HTR-8/SVneo (cell line): ENCODE results near the gene KIDINS220.
"Not testable (repeated sequence)": the region's sequence is repeated elsewhere in the genome, so short reads cannot be mapped to it uniquely, and the experiment has no call there.

Source experiments
- DNase-seq: peaks from one replicate; pipeline ENCODE4 v3.0.0; 2011; ENCODE audit warnings: low spot score, mixed read lengths; ENCODE audit not compliant: insufficient read length
- FAIRE-seq: peaks from 2 replicates; lab custom pipeline; 2011; peaks lifted over from hg19 to GRCh38; lab: Jason Lieb, UNC

The KIDINS220 gene

DNA sequence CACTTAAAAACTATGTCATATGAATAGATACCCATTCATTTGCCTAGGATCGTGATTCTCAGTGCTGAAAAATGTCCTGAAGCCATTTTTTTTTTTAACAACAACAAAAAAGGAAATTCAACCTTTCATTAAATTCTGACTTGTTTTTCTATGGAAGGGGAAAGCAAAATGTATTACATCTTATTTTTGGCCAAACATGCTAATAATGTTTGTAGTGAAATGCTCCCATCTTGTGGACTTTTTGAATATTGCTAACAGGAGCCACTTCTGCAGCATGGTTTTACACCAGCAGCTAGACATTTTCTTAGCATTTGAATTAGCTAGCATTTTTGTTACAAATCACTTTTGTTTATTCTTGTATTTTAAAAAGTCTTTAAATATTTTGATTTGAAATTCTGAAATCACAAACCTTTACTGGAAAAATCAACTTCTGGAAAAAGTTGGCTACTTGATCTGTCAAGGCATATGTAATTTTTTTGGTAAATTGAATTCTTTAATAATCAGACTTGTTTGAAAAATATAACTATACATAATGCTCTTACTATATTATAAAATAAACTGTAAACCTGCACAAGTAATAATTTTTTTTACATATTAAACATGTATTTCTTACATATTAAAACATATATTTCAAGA lies 75.8 kb downstream of the KIDINS220 start:
- FAIRE-seq, result no peak
- DNase-seq, result peak; percentile 38

DNA sequence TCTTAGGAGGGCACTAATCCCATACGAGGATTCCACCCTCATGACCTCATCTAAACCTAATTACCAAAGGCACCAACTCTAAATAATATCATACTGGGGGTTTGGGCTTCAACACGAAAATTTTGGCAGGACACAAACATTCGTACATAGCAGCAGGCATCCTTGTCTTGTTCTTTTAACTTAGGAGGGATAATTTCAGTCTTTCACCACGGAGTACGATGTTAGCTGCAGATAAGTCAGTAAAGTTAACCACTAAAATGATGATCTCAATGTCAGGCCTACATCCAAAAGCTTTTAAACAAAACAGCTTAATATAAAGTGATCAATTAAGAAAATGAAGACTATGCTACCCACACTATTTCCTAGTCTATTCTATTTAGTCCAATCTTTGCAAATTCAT lies 80.7 kb downstream of the KIDINS220 start:
- FAIRE-seq, result no peak
- DNase-seq, result no peak

DNA sequence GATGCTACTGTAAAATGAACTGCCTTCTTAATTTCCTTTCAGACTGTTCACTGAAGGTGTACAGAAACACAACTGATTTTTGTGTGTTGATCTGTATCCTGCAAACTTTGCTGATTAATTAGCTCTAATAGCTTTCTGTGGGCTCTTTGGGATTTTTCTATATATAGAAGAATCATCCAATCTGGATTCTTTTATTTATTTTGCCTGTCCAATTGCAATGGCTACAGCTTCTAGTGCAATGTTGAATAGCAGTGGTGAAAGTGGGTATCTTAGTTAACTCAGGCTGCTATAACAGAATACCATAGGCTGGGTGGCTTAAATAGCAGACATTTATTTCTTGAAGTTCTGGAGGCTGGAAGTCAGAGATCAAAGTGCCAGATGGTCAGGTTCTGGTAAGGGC lies 81.2 kb downstream of the KIDINS220 start:
- DNase-seq (no peak), FAIRE-seq (no peak)

DNA sequence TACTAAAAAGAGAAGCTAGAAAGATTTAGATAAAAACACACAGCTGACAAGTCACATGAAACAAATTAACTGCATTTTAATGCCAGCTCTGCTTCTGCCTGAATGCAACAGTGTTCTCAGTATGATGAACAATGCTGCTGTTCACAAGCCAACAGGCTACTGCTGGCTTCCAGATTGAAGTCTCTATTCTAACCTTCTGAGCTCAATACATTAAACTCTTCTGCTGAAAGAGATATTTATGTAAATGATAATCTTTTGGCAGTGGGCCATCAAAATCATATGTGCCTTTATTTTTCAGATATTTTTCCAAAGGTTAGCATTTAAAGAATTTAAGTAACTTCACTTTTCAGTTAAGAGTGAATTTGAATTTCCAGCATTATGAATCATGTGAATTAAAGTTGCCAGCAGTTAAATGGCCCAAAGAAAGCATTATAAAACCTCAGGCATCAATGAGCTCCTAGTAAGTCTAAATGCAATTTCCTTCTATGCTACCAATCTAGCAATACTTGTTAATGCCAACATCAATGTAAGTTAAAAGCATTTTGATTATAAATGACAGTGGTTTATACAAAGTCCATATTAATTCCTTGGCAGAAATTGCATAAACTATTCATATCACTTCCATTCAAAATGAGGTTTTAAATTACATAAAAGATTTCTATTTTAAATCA lies 83.2 kb downstream of the KIDINS220 start:
- DNase-seq, result no peak
- FAIRE-seq, result no peak

DNA sequence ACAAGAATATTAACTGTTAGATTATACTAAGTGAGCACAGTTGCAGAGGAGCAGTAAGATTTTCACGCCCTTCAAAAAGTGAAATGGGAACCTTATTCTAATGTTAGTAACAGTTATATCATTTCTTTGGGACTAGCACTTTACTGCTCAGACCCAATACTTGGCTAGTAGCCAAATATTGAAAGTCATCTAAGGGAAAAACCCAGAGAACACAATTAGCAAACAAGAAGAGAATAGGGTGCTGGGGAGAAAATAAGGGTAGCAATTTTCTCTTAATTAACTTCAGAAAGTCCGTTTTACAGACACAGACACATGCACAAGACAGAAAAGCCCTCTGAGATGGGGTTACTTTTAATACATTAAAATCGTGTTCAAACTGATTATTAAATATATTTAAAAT lies 83.8 kb downstream of the KIDINS220 start:
- DNase-seq (no peak), FAIRE-seq (no peak)

DNA sequence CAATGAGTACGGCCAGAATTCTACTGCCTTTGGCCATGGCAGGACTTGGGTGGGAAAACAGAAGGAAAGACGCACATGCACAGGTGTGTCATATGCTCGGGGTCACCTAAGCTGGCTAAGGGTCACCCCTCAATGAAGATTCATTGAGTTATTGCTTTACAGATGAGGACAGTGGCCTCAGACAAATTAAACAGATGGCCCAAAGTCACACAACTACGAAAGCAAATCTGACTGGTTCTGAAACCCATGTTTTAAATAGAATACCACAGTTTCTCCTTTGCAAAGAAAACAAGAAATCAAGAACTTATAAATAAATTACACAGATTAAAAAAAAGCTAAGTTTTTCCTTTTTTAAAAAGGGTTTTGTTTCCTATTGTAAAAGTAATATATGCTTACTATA lies 85.0 kb downstream of the KIDINS220 start:
- FAIRE-seq (no peak), DNase-seq (no peak)

DNA sequence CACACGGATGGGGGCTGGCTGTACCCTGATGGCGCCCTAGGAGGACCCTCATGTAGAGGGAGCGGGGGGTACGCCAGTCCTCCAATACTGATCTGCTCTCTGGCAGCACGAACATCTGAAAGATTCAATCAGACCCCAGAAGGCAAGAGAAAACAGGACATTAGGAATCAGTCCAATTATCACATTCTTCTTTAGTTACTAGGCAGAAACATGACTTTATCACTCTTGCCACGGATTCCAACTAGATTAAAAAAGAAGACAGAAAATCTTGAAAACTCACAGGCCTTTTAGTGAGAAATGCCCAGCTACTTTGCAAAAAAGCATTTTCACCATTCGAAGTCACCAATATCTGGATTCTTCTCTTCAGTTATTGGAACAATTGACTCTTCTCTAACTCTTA lies 87.2 kb downstream of the KIDINS220 start:
- FAIRE-seq, result no peak
- no peak for DNase-seq

DNA sequence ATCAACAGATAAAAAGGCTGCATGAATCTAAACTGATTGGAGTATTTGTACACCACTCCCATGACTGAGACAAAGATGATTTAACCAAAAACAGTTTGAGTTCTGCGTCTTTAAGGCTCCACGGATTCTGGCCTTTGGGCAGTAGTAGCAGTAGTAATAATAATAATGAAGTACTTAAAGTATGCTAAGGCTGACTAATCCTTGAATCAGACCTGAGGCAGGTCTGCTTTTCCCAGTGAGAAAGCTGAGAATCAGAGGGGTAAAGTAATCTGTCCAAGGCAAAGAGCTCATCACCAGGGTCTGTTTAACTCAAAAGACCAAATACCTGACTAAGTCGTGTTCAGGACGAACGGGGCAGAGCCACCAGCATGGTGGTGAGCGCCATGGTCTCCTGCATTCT lies 94.2 kb downstream of the KIDINS220 start:
- DNase-seq (no peak), FAIRE-seq (no peak)

DNA sequence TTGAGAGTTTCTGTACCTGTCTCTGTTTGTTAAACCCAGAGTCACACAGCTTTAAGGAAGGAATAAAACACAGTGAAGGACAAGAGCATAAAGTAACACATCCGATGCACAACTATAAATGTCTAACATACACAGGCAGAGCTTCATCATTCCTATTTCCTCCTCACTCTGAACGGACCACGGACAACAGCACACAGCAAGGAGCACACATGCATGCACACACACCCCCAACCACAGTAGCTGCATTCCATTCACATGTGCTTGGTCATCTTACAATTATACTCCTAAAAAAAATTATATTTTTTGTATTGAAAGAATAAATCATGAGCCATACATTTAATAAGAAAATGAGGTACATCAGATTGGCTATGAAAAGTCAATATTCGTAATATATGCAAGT lies 97.3 kb downstream of the KIDINS220 start:
- DNase-seq (no peak), FAIRE-seq (no peak)

DNA sequence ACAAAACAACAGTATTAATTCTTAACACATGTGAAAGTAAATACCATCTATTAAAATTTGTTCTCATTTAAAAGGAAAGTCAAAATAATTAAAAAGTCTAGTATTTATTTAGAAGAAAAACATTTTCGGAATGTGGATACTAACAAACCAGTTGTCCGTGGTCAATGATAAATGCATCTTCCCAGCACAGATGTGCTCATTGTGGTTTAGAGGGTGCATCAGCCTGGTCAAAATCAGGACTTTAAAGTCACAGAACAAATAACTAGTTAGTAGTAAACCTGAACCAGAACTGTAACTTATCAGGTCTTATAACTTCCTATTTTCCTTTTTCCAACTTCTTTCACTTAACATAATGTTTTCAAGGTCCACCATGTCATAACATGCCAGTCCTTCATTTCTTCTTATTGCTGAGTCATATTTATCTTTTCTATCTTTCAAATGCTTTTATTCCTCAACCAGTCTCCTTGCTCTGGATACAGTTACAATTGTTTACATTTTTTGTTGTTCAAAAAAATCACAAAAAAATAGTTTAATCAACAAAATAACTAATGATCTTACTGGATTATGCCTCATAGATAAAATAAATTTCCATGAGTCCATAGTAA lies 99.7 kb downstream of the KIDINS220 start:
- DNase-seq, result no peak
- no peak for FAIRE-seq

DNA sequence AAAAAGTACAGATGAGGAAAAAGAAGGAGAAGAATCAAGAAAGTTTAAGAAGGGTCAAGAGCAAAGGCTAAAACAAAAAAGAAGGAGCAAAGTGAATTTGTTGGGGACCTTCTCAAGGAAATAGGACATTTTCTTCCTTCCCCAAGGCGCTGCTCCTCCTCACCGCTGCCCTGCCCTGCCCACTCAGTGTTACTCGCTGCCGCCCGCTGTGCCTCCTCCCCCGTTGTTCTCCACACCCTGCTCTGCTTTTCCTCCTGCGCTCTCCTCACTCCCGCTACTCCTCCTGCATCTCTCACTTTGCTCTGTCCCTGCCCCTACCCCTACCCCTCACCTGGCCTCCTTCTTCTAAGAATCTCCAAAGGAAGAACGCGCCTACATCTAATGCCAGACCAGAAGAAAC lies 104.8 kb downstream of the KIDINS220 start:
- FAIRE-seq, result no peak

DNA sequence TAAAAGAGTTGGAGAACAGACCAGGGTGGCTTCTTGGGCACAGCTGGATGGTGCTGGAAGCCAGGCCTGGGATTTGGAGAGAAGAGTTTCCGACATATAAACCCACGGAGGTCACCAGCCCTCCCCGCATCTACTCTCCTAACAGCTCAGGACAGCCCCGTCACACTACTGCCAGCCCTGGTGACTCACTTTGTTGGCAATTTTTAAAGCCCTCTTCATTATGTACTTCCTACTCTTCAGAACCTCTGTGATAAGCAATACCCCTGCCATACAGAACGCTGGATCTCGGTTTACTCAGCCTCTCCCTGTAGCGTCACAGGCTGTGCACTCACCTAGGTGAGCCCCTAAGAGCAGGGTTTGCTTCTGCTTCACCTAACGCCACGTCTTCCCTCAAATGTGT lies 107.5 kb downstream of the KIDINS220 start:
- FAIRE-seq, result no peak

More for the DNA sequence above, 104.8 kb downstream of the KIDINS220 start:
- DNase-seq, result no peak

DNA sequence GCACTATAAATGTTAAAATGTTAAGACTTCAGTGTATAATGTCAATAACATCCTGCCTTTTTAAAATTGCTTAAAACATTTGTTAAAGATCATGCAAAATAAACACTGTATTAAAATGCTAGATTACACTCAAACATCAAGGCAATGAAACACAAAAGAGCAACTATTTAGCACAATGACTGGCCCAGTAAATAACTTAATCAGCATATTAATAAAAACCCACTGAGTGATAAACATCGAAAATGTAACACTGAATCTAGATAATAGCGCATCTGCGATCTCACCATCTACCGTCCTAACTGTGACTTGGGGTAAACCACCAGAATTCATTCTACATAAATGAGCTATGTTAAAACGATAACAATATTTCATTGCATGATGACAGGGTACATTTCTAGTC lies 108.3 kb downstream of the KIDINS220 start:
- not testable (repeated sequence) for FAIRE-seq, DNase-seq

More for the DNA sequence above, 107.5 kb downstream of the KIDINS220 start:
- no peak for DNase-seq

DNA sequence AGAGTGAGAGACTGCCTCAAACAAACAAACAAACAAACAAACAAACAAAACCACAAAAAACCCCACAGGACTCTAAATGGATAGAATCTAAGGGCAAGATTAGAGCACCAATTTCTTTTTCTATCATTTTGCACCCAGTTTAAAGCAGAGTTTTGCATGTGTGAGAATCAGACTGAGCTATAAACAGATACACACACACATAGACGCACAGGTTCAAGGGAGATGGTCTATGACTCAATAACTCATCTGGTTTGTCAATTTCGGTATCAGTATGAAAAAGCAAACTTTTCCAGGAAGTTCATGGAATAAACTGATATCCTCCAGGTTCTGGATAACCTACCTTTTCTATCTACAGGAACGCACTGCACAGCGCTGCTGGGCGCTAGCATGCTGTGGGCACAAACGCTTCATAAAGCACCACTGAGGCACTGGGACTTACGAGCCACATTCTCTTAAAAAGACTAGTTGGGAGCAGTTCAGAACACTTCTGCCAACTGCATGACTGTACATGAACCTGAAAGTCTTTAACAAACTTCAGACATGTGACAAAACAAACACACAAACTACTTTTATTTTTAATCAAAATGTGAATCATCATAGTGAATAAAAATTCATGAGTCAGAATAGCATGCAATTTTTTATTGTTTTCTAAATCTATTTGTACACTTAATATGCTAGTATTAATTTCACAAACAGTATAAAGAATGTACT lies 109.0 kb downstream of the KIDINS220 start:
- no peak for FAIRE-seq
- DNase-seq, result no peak

DNA sequence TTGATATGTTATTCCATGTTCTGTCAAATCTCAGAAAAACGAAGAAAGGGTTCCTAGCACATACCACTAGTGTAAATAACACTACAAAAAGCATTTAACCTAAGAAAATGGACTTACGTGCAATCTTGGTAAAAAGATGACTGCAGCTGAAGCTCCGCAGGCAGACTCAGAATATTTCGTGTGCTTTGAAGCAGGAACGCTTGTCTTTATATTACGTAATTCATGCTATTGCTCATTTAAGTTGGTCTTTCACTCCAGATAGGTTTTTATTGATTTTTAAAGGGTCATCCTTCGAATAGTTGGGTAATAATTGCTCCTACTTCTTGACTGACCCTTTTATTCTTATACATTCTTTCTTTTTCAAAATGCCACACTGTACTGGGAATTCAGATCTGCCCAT lies 111.6 kb downstream of the KIDINS220 start:
- DNase-seq (no peak), FAIRE-seq (no peak)

DNA sequence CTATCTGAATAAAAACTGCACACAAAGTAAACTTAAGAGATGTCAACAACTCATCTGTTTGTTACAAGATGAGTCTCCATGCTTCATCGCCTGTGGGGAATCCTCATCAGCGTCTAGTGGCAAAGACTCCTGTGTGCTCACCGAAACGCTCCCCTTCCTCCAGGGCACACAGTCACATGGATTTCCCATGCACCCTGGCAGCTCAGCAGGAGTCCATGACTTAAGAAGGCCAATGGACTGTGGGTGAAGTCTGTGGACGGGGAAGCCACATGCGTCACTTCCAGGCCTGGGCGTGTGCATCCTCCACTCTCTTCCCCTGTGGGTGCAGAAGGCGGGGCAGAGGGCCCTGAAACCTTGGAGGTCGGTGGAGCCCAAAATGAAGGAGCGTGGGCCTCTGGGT lies 114.4 kb downstream of the KIDINS220 start:
- DNase-seq (no peak), FAIRE-seq (no peak)

DNA sequence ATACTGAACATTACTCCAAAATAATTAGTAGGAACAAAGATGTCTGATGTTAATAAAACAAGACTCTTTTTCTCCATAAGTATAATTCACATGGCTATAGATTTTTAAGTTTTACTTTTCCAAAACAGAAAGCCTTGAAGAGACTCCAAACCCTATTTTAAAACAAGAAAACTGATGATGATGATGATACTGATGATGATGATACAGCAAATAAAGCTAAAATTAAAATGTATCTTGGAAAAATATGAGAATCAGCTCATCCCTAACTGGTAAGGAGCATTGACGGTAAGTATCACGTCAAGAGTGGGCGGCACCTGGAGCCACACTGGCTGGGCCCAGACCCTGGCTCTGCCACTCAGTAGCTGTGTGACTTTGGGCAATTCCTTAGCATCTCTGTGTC lies 116.0 kb downstream of the KIDINS220 start:
- DNase-seq (no peak), FAIRE-seq (no peak)

DNA sequence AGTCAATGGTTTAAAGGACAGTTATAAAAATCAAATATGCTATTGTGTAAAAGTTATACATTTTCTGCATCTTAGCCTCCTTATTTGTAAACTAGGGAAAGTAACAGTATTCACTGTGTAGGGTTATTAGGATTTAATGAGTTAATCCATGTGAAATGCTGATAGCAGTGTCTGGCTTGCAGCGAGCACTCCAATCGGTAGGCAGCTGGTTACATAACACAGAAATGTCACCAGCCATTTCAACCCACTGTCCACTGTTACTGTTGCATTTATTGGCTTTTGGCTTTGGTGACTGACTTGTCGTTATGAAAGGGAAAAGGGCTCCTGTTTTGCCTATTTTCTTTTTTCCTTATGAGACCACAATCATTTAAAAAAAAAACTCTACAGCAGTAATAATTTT lies 116.7 kb downstream of the KIDINS220 start:
- no peak for DNase-seq
- no peak for FAIRE-seq

DNA sequence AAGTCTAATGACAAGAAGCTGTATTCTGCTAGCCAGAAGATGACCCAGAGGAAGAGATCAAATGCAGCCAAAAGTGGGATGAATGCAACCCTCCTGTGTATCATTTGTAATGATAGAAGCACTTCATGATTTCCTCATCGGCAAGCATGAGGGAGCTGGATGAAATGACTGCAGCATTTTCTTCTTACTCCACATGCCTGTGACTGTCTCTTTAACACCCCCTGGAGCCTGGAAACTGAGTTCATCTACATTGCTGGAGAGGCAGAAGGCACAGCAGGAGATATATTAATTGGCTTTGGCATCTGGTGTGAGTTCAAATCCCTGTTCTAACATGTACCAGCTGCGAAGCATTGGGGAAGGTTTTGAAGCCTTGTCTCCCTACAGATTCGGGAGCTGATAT lies 117.9 kb downstream of the KIDINS220 start:
- DNase-seq (no peak), FAIRE-seq (no peak)

DNA sequence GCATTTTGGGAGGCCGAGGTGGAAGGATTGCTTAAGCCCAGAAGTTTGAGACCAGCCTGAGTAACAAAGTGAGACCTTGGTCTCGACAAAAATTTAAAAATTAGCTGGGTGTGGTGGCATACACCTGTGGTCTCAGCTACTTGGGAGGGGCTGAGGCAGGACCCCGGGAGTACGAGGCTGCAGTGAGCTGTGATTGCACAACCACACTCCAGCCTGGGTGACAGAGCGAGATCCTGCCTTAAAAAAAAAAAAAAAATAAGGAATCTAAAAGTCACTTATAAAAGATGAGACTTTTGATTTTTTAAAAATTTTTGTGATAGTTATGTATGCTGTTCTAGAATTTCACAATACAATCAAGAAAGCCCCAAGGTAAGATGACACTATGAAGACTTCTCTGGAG lies 122.4 kb downstream of the KIDINS220 start:
- no peak for DNase-seq
- FAIRE-seq, result no peak

DNA sequence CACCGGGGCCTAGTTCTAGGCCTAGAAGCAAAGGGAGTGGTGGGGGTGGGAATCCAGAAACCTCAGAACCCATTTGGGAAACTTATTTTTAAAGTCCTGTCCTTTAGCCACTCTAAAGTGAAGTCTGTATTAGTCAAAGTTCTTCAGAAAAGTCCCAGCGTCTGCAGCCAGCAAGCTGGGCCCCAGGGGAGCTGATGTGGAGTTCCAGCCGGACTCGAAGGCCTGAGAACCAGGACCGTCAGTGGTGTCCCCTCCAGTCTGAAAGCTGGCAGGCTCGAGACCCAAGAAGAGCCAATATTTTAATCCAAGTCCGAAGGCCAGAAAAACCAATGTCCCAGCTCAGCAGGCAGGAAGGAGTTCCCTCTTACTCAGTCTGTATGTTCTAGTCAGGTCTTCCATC lies 123.1 kb downstream of the KIDINS220 start:
- DNase-seq (no peak), FAIRE-seq (no peak)
